HT1080 (cell line): ENCODE data around the gene PI4KA. TPM values are rescaled to one million over a fixed set of nuclear protein-coding genes. Genes with fewer than 3 reads are reported as not detected.

Experiments
- DNase-seq: peaks from one replicate; pipeline ENCODE4 v3.0.0-alpha.2; 2015; ENCODE audit warnings: low read depth
- total RNA-seq: library from RNA; depleted of rRNA; stranded (reverse); fragments of >200 nt; shearing (Covaris generic); gene quantifications from 2 replicates; pipeline ENCODE4 v1.2.3, GENCODE V29; 2014

Gene PI4KA
- total RNA-seq, 1 experiment from 2014 or later = 35.9 TPM

DNA sequence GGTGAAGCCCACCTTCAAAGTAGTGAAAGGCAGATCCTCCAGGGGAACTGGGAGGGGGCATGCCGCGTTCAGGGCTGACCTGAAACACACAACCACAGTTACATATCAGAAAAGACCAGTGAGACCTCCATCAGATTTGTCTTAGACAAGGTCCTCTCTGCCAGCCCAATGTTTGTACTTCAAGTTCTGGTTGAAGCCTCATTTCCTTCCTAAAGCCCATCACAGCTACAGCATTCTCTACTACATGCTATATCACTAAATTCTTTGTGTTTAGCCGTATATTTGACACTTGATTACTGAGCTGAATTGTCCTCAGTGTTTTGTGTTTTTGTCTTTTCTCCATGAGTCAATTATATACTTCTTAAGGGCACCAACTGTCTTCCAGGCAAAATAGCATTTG is 40.1 kb downstream of the PI4KA start:
- DNase-seq = no peak

DNA sequence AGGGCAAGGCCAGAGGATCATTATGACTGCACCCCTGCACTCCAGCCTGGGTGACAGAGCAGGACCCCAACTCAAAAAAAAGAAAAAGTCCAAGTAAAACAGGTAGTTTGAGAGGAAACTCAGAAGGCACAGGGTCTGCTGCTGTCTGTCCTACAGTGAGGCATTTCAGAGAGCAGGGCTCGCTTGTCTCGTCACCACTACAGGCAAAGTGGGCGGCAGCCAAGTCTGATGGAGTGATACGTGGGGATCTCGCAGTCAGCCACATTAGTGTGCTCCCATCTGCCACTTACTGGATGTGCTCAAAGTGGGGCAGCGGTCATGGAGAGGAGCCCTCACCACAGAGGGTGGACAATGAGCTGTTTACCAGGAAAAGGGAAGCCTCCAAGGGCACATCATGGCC is 42.1 kb downstream of the PI4KA start:
- DNase-seq = no peak

GRCh38 chr22:20815477-20816050 is 43.0 kb downstream of the PI4KA start:
- no peak for DNase-seq

DNA sequence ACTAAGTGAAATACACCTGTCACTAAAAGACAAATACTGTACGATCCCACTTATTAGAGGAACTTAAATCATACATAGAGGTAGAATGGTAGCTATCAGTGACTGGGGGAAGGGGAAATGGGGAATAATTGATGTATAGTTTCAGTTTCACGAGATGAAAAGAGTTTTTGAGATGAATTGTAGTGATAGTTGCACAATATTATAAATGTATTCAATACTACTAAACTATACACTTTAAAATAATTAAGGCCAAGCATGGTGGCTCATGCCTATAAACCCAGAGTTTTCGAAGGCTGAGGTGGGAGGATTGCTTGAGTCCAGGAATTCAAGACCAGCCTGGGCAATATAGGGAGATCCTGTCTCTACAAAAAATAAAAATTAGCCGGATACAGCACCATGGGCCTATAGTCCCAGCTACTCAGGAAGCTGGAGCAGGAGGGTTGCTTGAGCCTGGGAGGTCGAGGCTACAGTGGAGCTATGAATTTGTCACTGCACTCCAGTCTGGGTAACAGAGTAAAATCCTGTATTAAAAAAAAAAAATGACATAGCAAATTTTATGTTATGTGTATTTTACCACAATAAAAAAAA is 44.3 kb downstream of the PI4KA start:
- DNase-seq = no peak

- DNase-seq = no peak
These were observed 45.6 kb downstream of the PI4KA start for GRCh38 chr22:20813056-20813455.

DNA sequence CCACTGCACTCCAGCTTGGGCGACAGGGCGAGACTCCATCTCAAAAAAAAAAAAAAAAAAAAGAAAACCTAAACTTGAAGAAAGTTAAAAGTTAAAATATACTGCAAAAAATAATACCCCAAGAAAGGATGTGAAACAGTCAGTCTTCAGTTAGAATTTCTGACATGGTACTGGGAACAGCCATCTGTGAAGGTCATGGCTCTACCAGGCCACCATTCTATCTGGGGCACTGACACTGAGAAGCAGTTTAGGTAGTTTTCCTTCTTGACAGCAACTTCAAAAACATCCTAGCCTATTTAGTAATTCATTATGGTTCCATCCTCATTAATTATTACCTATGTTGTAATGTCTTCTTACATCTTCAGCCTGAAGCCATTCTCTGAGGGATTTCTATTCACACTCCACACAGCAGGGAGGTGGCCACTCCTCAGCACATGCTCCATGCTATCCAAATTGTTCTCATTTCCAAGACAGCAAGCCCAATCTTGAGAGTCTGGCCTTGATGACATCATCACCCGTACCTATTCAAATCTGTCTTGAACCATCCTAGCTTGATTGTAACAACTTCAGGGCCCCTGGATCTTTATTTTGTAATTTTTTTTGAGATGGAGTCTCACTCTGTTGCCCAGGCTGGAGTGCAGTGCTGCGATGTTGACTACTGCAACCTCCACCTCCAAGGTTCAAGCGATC is 46.5 kb downstream of the PI4KA start:
- DNase-seq = no peak

DNA sequence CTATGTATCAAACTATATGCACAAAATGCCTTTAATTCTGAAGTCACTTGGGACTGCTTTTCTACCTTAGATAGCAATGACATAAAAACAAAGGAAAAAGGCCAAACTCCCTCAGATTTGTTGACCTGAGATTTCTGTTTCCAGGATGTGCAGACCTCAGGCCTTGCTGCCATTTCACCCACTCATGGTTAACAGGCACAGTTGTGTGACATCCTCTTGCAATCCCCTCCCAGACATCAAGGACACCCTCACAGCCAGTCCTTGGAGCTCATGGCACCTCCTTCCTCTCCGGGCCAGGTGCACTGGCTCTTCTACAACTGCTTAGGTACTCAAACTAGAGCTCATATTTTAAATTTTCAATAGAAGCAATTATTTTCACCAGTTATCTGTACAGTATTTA is 47.4 kb downstream of the PI4KA start:
- DNase-seq = no peak

DNA sequence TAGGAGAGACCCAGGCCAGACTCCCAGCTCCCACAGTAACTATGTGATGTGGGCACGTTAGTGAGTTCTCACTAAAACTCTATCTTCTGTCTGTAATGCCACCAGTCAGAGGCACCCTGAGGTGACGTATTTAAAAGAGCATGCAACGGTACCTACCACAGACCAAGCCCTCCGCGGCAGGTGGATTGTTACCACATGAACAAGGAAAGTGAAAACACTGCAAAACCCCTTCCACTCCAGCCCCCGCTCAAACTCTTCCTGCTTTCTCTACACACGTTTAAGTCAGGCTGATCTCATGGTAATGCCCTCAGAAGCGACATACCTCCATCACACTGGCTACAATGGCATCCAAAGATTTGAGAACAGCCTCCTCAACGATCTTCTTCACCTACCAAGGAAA is 48.0 kb downstream of the PI4KA start:
- no peak for DNase-seq

- no peak for DNase-seq
These were observed 48.9 kb downstream of the PI4KA start for GRCh38 chr22:20809538-20810185.

DNA sequence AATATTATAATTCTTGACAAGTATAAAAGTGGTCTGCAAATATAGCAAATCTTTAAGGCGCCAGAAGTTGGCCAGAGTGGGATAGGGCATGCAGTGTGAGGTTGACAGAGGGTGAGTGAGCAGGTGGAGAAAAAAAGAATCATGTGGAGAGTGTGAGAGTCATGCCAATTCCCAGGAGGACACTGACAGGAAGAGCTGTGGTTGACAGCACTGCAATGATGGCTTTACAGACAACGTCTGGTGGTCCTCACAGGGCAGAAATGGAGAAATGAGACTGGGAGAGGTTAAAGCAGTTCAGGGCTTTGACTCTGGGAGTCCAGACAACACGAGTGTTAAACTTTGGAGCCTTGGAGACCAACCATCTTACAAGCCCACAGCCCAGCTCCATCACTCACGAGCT is 49.8 kb downstream of the PI4KA start:
- no peak for DNase-seq

DNA sequence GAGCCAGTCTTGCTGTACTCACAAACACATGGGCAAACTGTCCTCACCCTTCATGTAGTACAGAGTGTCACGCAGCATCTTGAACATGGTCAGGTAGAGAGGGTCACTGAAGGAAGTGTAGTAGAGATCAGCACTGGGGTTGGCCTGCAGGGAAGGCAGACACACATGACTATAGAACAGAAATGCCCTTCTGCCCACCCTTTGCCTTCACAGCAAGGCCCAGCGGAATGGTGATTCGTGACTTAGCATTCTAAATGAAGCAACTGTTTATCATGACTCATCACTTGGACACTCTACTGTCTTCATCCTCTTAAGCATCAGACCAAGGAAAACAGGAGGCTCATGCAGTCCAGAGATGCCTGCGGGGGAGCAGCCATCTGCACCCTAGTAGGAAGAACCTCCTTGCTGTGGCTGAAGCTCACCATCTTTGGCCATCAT is 51.3 kb downstream of the PI4KA start:
- peak; percentile 88 for DNase-seq

GRCh38 chr22:20805972-20806471 is 52.6 kb downstream of the PI4KA start:
- peak; percentile 29 for DNase-seq

GRCh38 chr22:20804650-20805049 is 54.0 kb downstream of the PI4KA start:
- DNase-seq = no peak

DNA sequence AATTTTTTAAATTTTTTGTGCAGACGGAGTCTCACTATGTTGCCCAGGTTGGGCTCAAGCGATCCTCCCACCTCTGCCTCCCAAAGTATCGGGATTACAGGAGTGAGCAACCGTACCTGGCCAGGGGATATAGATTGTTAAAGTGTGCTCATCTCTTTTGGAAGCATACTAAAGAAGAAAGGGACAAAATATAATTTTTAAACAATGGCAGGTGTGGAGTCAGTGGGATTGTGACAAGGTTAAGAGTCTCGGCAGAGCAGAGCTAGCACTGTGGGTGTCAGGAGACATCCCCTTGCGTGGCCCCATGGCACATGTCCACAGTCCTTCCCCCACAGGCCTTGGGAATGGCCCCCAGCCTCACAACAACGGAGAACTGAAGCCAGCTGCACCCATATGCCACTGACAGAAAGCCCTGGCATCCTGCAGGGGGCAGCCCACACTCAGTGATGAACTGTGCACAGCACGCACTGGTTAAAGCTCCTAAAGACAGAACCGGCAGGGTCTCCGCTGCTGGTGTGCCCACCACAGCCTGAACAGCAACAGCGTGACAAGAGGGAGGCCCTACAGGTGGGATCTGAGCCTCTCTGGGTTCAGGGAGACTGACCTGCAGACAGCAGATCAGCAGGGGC is 54.8 kb downstream of the PI4KA start:
- DNase-seq = no peak

DNA sequence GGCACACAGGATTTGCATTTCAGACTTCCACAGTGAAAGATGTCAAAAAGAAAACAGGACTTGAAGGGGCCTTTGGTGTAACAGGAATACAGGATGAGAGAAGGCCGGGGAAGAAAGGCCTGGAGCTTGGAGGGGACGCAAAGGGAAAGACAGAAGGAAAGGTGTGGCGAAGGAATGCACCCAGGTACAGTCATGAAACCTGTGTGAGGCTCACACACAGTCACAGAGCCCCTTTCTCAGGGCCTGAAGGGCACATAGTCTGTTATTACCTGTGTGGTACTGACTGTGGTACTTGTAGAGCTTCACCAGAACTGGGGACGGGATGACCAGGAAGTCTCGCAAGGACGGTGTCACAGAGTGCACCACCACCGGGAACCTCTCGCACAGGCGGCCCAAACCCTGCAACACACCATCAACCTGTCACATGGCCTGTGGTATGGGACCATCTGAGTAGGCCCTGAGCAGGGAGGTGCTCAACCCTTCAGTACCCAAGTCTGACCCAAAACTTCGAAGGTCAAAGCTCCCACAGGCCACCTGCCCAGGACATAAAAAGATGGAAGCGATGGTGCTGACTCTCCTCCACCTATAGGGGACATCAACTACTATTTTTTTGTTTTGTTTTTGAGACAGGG is 55.6 kb downstream of the PI4KA start:
- no peak for DNase-seq

DNA sequence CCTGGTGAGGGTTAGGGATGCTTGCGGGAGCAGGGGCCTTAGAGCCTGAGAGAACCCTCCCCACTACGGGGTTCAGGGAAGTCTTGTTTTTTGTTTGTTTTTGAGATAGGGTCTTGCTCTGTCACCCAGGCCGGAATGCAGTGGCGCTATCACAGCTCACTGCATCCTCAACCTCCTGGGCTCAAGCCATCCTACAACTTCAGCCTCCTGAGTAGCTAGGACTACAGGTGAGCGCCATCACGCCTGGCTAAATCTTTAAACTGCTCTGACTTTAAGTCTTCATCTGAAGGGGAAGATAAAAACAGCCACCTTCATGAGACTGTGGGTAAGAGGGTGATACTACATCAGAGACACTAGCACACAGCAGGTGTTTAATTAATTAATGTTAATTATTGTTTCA is 56.2 kb downstream of the PI4KA start:
- DNase-seq = no peak

DNA sequence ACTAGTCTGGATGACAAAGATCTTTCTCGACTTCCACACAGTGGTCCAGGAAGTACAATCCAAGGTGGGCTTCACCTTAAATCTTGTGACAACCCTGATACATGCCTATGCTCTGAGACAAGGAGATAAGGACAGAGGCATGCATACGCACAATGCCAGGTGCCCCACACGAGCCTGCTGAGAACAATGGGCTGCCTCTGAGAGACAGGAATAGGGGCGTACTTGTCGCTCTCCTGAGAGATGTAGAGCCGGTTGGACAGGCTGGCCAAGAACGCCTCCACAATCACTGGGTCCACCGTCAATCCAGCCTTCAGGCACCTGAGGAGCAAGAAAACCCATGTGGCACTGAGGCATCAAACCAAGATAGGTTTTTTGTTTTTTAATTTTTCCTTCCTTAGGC is 59.2 kb downstream of the PI4KA start:
- DNase-seq = no peak

DNA sequence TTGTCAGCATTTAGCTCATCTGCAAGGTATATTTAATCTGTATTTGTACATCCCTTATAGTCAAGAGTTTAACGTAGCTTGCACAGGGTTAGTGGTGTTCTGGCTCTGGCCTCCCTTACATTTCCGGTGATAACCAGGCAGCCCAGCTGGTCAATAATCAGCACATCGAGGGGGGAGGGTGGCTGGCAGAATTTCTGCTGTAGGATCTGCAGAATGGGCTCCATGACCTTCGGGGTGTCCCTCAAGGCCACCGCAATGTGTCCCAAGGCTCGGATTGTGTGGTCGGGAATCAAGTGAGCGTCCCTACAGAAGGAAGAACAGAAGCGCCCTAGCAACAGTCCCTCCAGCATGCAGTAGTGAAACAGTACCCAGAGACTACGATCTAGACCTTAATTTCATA is 59.6 kb downstream of the PI4KA start:
- no peak for DNase-seq

GRCh38 chr22:20798218-20798617 is 60.4 kb downstream of the PI4KA start:
- DNase-seq = no peak

DNA sequence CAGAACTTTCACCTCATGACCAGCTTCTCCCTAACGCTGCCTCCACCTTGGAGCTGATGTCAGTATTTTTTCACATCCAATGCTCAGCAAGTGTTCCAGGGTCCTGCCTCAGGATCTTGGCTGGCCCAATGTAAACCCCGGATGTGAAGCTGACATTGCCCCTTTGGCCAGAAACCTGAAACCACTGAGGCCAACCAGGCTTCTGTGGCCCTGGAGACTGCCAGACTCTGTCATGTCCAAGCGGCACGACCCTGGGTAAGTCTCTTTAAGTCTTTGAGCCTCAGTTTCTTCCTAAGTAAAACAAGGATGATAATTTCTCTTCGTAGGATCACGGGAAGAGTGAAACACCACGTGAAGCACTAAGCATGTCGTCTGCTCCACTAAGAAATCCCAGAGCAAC is 61.9 kb downstream of the PI4KA start:
- no peak for DNase-seq

DNA sequence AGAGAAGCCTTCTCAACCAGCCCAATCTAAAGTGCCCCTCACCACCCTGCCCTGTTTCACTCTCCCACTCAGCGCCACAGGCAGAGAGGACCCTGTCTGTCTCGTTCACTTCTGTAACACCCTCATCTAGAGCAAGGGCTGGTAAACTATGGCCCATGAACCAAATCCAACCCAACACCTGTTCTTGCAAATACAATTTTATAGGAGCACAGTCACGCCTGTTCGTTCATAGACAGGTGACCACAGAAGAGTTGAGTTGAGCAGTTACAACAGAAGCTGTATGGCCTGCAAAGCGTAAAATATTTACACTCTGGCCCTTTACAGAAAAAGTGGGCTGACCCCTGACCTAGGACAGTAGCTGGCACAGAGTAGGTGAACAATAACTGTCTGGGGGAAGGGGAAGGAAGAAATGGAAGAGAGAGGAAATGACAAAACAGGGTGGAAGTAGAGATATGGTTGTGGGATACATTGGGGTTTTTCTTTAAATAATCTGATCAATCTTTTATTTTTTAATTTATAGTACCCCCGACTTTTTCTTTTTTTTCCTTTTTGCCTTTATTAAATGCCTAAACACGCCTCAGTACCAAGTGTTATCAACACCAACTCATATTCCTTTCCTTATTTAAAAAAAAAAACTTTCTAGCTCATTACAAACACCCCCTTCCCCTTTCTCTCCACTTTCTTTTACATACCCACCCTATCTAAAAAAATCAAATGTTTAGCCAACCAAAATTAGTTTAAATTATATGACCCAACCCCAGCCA is 63.8 kb downstream of the PI4KA start:
- no peak for DNase-seq
